Measurements from ENCODE around the gene PRPF38B.

DNA sequence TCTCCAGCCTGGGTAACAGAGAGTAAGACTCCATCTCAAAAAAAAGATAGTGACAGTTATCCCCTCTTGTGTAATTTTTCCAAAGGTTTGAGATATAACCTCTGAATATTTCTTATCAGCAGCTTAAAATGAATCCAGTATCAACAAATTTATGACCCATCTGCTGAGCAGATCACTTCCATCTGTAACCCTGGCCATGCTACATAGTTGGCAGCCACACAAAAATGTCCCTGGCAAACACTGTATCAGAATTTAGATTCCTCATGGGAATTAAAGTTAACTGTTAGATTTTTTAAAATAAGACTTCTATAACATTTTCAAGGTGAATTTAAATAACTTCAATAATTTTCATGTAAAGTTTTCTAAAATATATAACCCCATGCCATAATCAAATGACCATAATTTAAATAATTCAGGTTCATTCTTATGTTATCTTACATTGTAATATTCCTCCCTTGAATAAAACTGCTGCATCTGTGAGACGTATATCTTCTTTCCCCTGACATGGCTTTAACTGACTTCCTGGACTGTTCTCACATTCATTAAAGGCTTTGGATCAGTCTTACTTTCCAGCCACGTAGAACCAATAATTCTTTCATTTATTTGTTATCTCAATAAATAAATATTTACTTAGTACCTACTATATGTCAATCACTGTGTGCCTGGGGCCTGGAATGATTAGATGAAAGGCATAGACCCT, 5.3 kb upstream of the PRPF38B start:
- TF ChIP-seq JUND (IDR thresholded peaks at IDR 0.05; ENCODE audit: low read length) (no peak), CEBPB (IDR thresholded peaks at IDR 0.05; ENCODE audit: low read depth, low read length) (no peak), MAX (IDR thresholded peaks at IDR 0.05) (no peak), EP300 (IDR thresholded peaks at IDR 0.05; ENCODE audit: borderline replicate concordance in 1 of 2, low read depth in 2 of 2, low read length in 2 of 2) (no peak), ZNF274 (IDR thresholded peaks at IDR 0.05; ENCODE audit: borderline replicate concordance, extremely low read depth, low read length) (no peak), TBP (IDR thresholded peaks at IDR 0.05; ENCODE audit: low read depth, low read length) (no peak), SP2 (IDR thresholded peaks at IDR 0.05; ENCODE audit: low read length) (no peak), CHD1 (IDR thresholded peaks at IDR 0.05; ENCODE audit: low read depth, low read length) (no peak), SAP30 (IDR thresholded peaks at IDR 0.05; ENCODE audit: insufficient read depth, insufficient replicate concordance, low read length) (no peak), POLR2AphosphoS5 (IDR thresholded peaks at IDR 0.05; ENCODE audit: low read depth, low read length) (no peak)
- TF ChIP-seq, protein P1, sequence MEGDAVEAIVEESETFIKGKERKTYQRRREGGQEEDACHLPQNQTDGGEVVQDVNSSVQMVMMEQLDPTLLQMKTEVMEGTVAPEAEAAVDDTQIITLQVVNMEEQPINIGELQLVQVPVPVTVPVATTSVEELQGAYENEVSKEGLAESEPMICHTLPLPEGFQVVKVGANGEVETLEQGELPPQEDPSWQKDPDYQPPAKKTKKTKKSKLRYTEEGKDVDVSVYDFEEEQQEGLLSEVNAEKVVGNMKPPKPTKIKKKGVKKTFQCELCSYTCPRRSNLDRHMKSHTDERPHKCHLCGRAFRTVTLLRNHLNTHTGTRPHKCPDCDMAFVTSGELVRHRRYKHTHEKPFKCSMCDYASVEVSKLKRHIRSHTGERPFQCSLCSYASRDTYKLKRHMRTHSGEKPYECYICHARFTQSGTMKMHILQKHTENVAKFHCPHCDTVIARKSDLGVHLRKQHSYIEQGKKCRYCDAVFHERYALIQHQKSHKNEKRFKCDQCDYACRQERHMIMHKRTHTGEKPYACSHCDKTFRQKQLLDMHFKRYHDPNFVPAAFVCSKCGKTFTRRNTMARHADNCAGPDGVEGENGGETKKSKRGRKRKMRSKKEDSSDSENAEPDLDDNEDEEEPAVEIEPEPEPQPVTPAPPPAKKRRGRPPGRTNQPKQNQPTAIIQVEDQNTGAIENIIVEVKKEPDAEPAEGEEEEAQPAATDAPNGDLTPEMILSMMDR (IDR thresholded peaks at IDR 0.05; ENCODE audit: control extremely low read depth in 1 of 3, insufficient read depth in 1 of 3, low read depth in 1 of 3, low read length in 3 of 3): no peak

Data from H1 (cell line).